ENCODE results near the gene MRPL16.

The MRPL16 gene

GRCh38 chr11:59810911-59811259, 307 bp upstream of the MRPL16 start:
- peaks cover 35% of the 10 kb centered on the region for H3K36me3 ChIP-seq (ENCODE audit: control insufficient read depth, insufficient read depth, low read length)
- H3K27ac ChIP-seq (ENCODE audit: low read depth, low read length): peak overlapping the region; percentile 86
- peaks cover 25% of the 10 kb centered on the region for H3K4me1 ChIP-seq (ENCODE audit: control insufficient read depth, insufficient read depth, low read length)
- H3K4me3 ChIP-seq (ENCODE audit: low read depth, low read length): peak overlapping the region; percentile 94
- H3K9ac ChIP-seq (ENCODE audit: low read depth, low read length): peak overlapping the region; percentile 97
- no peaks in the 10 kb centered on the region for H3K9me3 ChIP-seq (ENCODE audit: control insufficient read depth, insufficient read depth, low read length)
- no peaks in the 10 kb centered on the region for H3K27me3 ChIP-seq (ENCODE audit: control insufficient read depth, insufficient read depth, low read length)

GRCh38 chr11:59807047-59807610, 3.4 kb downstream of the MRPL16 start:
- Histone ChIP-seq H3K4me1 (ENCODE audit: control insufficient read depth, insufficient read depth, low read length) (peaks cover 10% of the 10 kb centered on the region), H3K27me3 (ENCODE audit: control insufficient read depth, insufficient read depth, low read length) (no peaks in the 10 kb centered on the region), H3K36me3 (ENCODE audit: control insufficient read depth, insufficient read depth, low read length) (peaks cover 62% of the 10 kb centered on the region), H3K9ac (ENCODE audit: low read depth, low read length) (no peak overlapping the region), H3K27ac (ENCODE audit: low read depth, low read length) (no peak overlapping the region), H3K4me3 (ENCODE audit: low read depth, low read length) (no peak overlapping the region), H3K9me3 (ENCODE audit: control insufficient read depth, insufficient read depth, low read length) (no peaks in the 10 kb centered on the region)

GRCh38 chr11:59804061-59804460, 6.5 kb downstream of the MRPL16 start:
- no peak overlapping the region for H3K4me3 ChIP-seq (ENCODE audit: low read depth, low read length)
- peaks cover 84% of the 10 kb centered on the region for H3K36me3 ChIP-seq (ENCODE audit: control insufficient read depth, insufficient read depth, low read length)
- no peak overlapping the region for H3K27ac ChIP-seq (ENCODE audit: low read depth, low read length)
- H3K9ac ChIP-seq (ENCODE audit: low read depth, low read length): no peak overlapping the region
- no peaks in the 10 kb centered on the region for H3K9me3 ChIP-seq (ENCODE audit: control insufficient read depth, insufficient read depth, low read length)
- H3K27me3 ChIP-seq (ENCODE audit: control insufficient read depth, insufficient read depth, low read length): no peaks in the 10 kb centered on the region
- H3K4me1 ChIP-seq (ENCODE audit: control insufficient read depth, insufficient read depth, low read length): no peaks in the 10 kb centered on the region

GRCh38 chr11:59802639-59803176, 7.9 kb downstream of the MRPL16 start:
- Histone ChIP-seq H3K36me3 (ENCODE audit: control insufficient read depth, insufficient read depth, low read length) (peaks cover 74% of the 10 kb centered on the region), H3K4me3 (ENCODE audit: low read depth, low read length) (no peak overlapping the region), H3K27me3 (ENCODE audit: control insufficient read depth, insufficient read depth, low read length) (no peaks in the 10 kb centered on the region), H3K9ac (ENCODE audit: low read depth, low read length) (no peak overlapping the region), H3K4me1 (ENCODE audit: control insufficient read depth, insufficient read depth, low read length) (no peaks in the 10 kb centered on the region), H3K27ac (ENCODE audit: low read depth, low read length) (no peak overlapping the region), H3K9me3 (ENCODE audit: control insufficient read depth, insufficient read depth, low read length) (no peaks in the 10 kb centered on the region)

- H3K27me3 ChIP-seq (ENCODE audit: control insufficient read depth, insufficient read depth, low read length): no peaks in the 10 kb centered on the region
- H3K4me1 ChIP-seq (ENCODE audit: control insufficient read depth, insufficient read depth, low read length): no peaks in the 10 kb centered on the region
- H3K4me3 ChIP-seq (ENCODE audit: low read depth, low read length): no peak overlapping the region
- H3K27ac ChIP-seq (ENCODE audit: low read depth, low read length): peak overlapping the region; percentile 23
- H3K9me3 ChIP-seq (ENCODE audit: control insufficient read depth, insufficient read depth, low read length): no peaks in the 10 kb centered on the region
- H3K9ac ChIP-seq (ENCODE audit: low read depth, low read length): no peak overlapping the region
- H3K36me3 ChIP-seq (ENCODE audit: control insufficient read depth, insufficient read depth, low read length): peaks cover 74% of the 10 kb centered on the region
Observed at GRCh38 chr11:59801981-59802638, 8.5 kb downstream of the MRPL16 start.

GRCh38 chr11:59801160-59801706, 9.3 kb downstream of the MRPL16 start:
- no peaks in the 10 kb centered on the region for H3K27me3 ChIP-seq (ENCODE audit: control insufficient read depth, insufficient read depth, low read length)
- peaks cover 74% of the 10 kb centered on the region for H3K36me3 ChIP-seq (ENCODE audit: control insufficient read depth, insufficient read depth, low read length)

GRCh38 chr11:59800390-59801025, 10.1 kb downstream of the MRPL16 start:
- no peaks in the 10 kb centered on the region for H3K4me1 ChIP-seq (ENCODE audit: control insufficient read depth, insufficient read depth, low read length)
- no peak overlapping the region for H3K4me3 ChIP-seq (ENCODE audit: low read depth, low read length)
- H3K9me3 ChIP-seq (ENCODE audit: control insufficient read depth, insufficient read depth, low read length): no peaks in the 10 kb centered on the region
- H3K9ac ChIP-seq (ENCODE audit: low read depth, low read length): no peak overlapping the region
- H3K27ac ChIP-seq (ENCODE audit: low read depth, low read length): no peak overlapping the region
- H3K36me3 ChIP-seq (ENCODE audit: control insufficient read depth, insufficient read depth, low read length): peaks cover 74% of the 10 kb centered on the region
- no peaks in the 10 kb centered on the region for H3K27me3 ChIP-seq (ENCODE audit: control insufficient read depth, insufficient read depth, low read length)

More at GRCh38 chr11:59801160-59801706, 9.3 kb downstream of the MRPL16 start:
- no peaks in the 10 kb centered on the region for H3K9me3 ChIP-seq (ENCODE audit: control insufficient read depth, insufficient read depth, low read length)
- no peak overlapping the region for H3K27ac ChIP-seq (ENCODE audit: low read depth, low read length)
- H3K4me3 ChIP-seq (ENCODE audit: low read depth, low read length): no peak overlapping the region
- H3K4me1 ChIP-seq (ENCODE audit: control insufficient read depth, insufficient read depth, low read length): no peaks in the 10 kb centered on the region
- no peak overlapping the region for H3K9ac ChIP-seq (ENCODE audit: low read depth, low read length)

- no peak overlapping the region for H3K9ac ChIP-seq (ENCODE audit: low read depth, low read length)
- H3K27me3 ChIP-seq (ENCODE audit: control insufficient read depth, insufficient read depth, low read length): no peaks in the 10 kb centered on the region
- no peak overlapping the region for H3K4me3 ChIP-seq (ENCODE audit: low read depth, low read length)
- no peaks in the 10 kb centered on the region for H3K9me3 ChIP-seq (ENCODE audit: control insufficient read depth, insufficient read depth, low read length)
- H3K4me1 ChIP-seq (ENCODE audit: control insufficient read depth, insufficient read depth, low read length): no peaks in the 10 kb centered on the region
- peaks cover 89% of the 10 kb centered on the region for H3K36me3 ChIP-seq (ENCODE audit: control insufficient read depth, insufficient read depth, low read length)
- no peak overlapping the region for H3K27ac ChIP-seq (ENCODE audit: low read depth, low read length)
Observed at GRCh38 chr11:59794417-59794816, 16.2 kb downstream of the MRPL16 start.

- Histone ChIP-seq H3K27ac (ENCODE audit: low read depth, low read length) (no peak overlapping the region), H3K9me3 (ENCODE audit: control insufficient read depth, insufficient read depth, low read length) (no peaks in the 10 kb centered on the region), H3K4me3 (ENCODE audit: low read depth, low read length) (no peak overlapping the region), H3K36me3 (ENCODE audit: control insufficient read depth, insufficient read depth, low read length) (peaks cover 99% of the 10 kb centered on the region), H3K9ac (ENCODE audit: low read depth, low read length) (no peak overlapping the region), H3K27me3 (ENCODE audit: control insufficient read depth, insufficient read depth, low read length) (no peaks in the 10 kb centered on the region), H3K4me1 (ENCODE audit: control insufficient read depth, insufficient read depth, low read length) (no peaks in the 10 kb centered on the region)
Observed at GRCh38 chr11:59792507-59792906, 18.1 kb downstream of the MRPL16 start.

- Histone ChIP-seq H3K27me3 (ENCODE audit: control insufficient read depth, insufficient read depth, low read length) (no peaks in the 10 kb centered on the region), H3K27ac (ENCODE audit: low read depth, low read length) (no peak overlapping the region), H3K9me3 (ENCODE audit: control insufficient read depth, insufficient read depth, low read length) (no peaks in the 10 kb centered on the region), H3K4me3 (ENCODE audit: low read depth, low read length) (no peak overlapping the region), H3K4me1 (ENCODE audit: control insufficient read depth, insufficient read depth, low read length) (no peaks in the 10 kb centered on the region), H3K36me3 (ENCODE audit: control insufficient read depth, insufficient read depth, low read length) (peaks cover 99% of the 10 kb centered on the region), H3K9ac (ENCODE audit: low read depth, low read length) (no peak overlapping the region)
Observed at GRCh38 chr11:59791639-59792038, 18.9 kb downstream of the MRPL16 start.

GRCh38 chr11:59787816-59788215, 22.8 kb downstream of the MRPL16 start:
- Histone ChIP-seq H3K9me3 (ENCODE audit: control insufficient read depth, insufficient read depth, low read length) (no peaks in the 10 kb centered on the region), H3K27ac (ENCODE audit: low read depth, low read length) (no peak overlapping the region), H3K36me3 (ENCODE audit: control insufficient read depth, insufficient read depth, low read length) (peaks cover 66% of the 10 kb centered on the region), H3K9ac (ENCODE audit: low read depth, low read length) (no peak overlapping the region), H3K4me1 (ENCODE audit: control insufficient read depth, insufficient read depth, low read length) (no peaks in the 10 kb centered on the region), H3K4me3 (ENCODE audit: low read depth, low read length) (no peak overlapping the region), H3K27me3 (ENCODE audit: control insufficient read depth, insufficient read depth, low read length) (no peaks in the 10 kb centered on the region)
